ENCODE results near the gene SLC38A10. TPM values are rescaled to one million over a fixed set of nuclear protein-coding genes. Genes with fewer than 3 reads are reported as not detected.

The SLC38A10 gene
- total and polyA plus RNA-seq, 2 of the 13 experiments (the other 11 are each of a cell fraction or from before 2014, with no cell fraction given) = 23.4 to 55.8 TPM

GRCh38 chr17:81245665-81246342, 49.3 kb downstream of the SLC38A10 start (continued):
- TF ChIP-seq KLF13 (CRISPR knock-in tag; IDR thresholded peaks at IDR 0.05) (no peak), ZNF841 (CRISPR knock-in tag; IDR thresholded peaks at IDR 0.05; ENCODE audit: borderline replicate concordance) (no peak), SATB2 (CRISPR knock-in tag; IDR thresholded peaks at IDR 0.05) (no peak), ZNF772 (CRISPR knock-in tag; IDR thresholded peaks at IDR 0.05) (no peak; the same call in 1 of the 2 replicates), ZNF256 (CRISPR knock-in tag; conservative IDR thresholded peaks at IDR 0.05) (no peak), ARNT2 (CRISPR knock-in tag; IDR thresholded peaks at IDR 0.05; ENCODE audit: low read depth) (no peak), ZBTB8A (CRISPR knock-in tag; IDR thresholded peaks at IDR 0.05; ENCODE audit: borderline replicate concordance, low read depth) (no peak), ZFX (CRISPR knock-in tag; IDR thresholded peaks at IDR 0.05; ENCODE audit: low read depth) (no peak), NCOR1 (IDR thresholded peaks at IDR 0.05; ENCODE audit: borderline replicate concordance, low read length) (no peak), RXRB (CRISPR knock-in tag; IDR thresholded peaks at IDR 0.05; ENCODE audit: borderline replicate concordance) (no peak), ZNF615 (CRISPR knock-in tag; IDR thresholded peaks at IDR 0.05; ENCODE audit: borderline replicate concordance) (no peak), RXRA (CRISPR knock-in tag; IDR thresholded peaks at IDR 0.05) (peak; percentile 76), ZNF816 (CRISPR knock-in tag; IDR thresholded peaks at IDR 0.05; ENCODE audit: borderline replicate concordance) (no peak), DZIP1 (CRISPR knock-in tag; IDR thresholded peaks at IDR 0.05) (no peak)
- TF ChIP-seq, protein P1, sequence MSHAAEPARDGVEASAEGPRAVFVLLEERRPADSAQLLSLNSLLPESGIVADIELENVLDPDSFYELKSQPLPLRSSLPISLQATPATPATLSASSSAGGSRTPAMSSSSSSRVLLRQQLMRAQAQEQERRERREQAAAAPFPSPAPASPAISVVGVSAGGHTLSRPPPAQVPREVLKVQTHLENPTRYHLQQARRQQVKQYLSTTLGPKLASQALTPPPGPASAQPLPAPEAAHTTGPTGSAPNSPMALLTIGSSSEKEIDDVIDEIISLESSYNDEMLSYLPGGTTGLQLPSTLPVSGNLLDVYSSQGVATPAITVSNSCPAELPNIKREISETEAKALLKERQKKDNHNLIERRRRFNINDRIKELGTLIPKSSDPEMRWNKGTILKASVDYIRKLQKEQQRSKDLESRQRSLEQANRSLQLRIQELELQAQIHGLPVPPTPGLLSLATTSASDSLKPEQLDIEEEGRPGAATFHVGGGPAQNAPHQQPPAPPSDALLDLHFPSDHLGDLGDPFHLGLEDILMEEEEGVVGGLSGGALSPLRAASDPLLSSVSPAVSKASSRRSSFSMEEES (CRISPR knock-in tag; IDR thresholded peaks at IDR 0.05) = no peak
- TF ChIP-seq, protein P2, sequence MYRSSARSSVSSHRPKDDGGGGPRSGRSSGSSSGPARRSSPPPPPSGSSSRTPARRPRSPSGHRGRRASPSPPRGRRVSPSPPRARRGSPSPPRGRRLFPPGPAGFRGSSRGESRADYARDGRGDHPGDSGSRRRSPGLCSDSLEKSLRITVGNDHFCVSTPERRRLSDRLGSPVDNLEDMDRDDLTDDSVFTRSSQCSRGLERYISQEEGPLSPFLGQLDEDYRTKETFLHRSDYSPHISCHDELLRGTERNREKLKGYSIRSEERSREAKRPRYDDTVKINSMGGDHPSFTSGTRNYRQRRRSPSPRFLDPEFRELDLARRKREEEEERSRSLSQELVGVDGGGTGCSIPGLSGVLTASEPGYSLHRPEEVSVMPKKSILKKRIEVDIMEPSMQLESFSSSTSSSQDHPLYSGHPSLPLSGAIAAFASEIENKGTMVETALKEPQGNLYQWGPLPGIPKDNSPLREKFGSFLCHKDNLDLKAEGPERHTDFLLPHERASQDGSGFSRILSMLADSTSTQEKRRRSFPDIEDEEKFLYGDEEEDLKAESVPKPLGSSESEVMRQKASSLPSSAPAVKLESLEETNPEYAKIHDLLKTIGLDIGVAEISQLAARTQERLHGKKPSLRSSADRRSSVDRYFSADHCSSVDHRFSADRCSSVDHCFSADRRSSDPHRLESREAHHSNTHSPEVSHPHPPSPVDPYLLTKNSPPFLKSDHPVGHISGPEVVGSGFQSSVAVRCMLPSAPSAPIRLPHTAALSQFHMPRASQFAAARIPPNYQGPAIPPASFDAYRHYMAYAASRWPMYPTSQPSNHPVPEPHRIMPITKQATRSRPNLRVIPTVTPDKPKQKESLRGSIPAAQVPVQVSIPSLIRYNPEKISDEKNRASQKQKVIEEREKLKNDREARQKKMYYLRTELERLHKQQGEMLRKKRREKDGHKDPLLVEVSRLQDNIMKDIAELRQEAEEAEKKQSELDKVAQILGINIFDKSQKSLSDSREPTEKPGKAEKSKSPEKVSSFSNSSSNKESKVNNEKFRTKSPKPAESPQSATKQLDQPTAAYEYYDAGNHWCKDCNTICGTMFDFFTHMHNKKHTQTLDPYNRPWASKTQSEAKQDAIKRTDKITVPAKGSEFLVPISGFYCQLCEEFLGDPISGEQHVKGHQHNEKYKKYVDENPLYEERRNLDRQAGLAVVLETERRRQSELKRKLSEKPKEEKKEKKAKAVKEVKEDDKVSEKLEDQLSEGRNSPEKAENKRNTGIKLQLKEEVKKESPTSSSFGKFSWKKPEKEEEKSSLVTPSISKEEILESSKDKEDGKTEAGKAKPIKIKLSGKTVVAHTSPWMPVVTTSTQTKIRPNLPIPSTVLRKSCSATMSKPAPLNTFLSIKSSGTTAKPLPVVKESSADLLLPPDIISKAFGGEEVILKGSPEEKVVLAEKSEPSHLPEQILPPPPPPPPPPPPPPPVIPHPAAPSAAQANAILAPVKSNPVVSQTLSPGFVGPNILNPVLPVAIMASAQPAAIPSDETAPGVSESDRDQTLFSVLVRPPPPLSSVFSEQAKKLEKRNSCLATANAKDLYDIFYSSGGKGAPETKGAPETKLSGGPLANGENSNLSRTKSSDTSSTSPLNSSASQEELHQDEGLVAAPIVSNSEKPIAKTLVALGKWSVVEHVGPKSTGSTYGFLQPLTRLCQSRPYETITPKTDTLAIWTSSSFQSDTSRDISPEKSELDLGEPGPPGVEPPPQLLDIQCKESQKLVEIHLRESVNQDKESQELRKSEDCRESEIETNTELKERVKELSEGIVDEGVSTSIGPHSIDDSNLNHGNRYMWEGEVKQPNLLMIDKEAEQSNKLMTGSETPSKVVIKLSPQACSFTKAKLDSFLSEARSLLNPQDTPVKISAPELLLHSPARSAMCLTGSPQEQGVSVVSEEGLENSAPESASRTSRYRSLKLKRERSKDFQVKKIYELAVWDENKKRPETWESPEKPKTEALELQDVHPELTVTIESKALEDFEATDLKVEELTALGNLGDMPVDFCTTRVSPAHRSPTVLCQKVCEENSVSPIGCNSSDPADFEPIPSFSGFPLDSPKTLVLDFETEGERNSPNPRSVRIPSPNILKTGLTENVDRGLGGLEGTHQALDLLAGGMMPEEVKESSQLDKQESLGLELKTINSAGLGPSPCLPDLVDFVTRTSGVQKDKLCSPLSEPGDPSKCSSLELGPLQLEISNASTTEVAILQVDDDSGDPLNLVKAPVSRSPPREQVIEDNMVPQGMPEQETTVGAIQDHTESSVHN (CRISPR knock-in tag; IDR thresholded peaks at IDR 0.05) = no peak

All from HepG2 (cell line).